ENCODE measurements around the gene TMEM94.
"Not testable (repeated sequence)": the region's sequence is repeated elsewhere in the genome, so short reads cannot be mapped to it uniquely, and the experiment has no call there.

The TMEM94 gene

DNA sequence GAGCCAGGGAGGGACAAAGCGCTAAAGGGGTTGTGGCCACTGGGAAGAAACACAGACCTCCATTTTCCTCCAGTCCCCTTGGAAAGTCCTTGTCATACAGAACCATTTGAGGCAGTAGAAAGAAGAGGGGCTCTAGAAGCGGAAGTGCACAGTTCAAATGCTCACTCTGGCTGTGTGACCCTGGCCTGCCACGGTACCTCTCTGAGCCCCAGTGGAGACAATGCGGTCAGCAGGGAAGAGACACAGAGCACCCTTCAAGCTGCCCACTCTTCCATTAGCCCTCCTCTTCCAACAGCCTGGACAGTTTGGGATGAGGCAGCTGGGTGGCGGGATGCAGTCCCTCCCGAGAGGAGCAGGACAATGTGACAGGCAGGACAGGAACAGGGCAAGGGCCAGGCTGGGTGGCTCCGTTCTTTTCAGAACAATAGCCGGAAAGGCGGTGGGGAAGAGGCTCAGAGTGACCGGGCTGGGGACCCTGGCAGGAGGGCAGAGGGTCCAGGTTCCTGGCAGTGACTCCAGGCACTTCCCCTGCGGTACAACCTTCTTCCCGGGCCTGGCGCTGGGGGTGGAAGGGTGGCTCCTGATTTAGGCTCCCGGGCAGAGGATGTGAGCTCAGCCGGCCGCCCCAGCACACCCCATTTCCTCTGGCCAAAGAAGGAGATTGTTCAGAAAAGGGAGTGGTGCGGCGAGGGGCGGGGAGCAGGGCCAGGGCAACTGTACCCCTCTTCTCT is 53.3 kb downstream of the TMEM94 start:
- no peak for DNase-seq (ENCODE audit: low read depth in 4 of 4, low spot score in 1 of 4)

DNA sequence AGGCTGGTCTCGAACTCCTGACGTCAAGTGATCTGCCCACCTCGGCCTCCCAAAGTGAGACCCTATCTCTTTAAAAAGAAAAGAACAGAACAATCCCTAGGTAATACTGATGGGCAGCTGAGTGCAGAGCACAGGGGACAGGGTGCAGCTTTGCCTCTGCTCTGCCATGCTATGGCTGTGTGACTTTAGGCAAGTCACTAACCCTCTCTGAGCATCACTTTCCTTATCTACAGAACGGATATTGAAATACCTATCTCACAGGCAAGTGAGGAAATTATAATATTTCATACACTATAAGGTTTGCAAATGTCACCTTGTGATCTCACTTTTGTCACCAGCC is 54.8 kb downstream of the TMEM94 start:
- DNase-seq (ENCODE audit: low read depth in 4 of 4, low spot score in 1 of 4) = no peak

GRCh38 chr17:75511610-75512575 is 55.5 kb downstream of the TMEM94 start:
- DNase-seq (ENCODE audit: low read depth in 4 of 4, low spot score in 1 of 4) = no peak

DNA sequence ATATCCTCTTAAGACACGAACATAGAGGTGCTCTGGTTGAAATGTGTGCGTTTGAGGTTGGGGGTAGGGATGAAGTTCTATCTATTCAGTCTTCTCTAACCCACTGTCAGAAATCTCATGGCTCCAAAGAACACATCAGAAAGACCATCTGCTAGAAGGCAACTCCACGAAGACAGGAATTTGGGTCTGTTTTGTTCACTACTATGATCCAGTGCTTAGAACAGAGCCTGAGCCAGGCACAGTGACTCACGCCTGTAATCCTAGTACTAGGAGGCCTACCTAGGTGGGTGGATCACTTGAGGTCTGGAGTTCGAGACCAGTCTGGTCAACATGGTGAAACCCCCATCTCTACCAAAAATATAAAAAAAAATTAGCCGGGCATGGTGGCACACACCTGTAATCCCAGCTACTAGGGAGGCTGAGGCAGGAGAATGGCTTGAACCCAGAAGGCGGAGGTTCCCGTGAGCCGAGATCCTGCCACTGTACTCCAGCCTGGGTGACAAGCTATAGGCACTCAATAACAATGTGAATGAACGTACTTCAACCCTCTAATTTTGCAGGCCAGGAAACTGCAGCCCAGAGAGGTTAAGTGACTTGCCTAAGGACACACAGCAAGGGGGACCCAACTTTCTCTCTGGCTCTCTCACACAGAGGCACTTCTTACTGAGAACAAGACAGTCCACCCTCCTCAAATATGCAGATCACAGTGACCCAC is 56.6 kb downstream of the TMEM94 start:
- DNase-seq (ENCODE audit: low read depth in 4 of 4, low spot score in 1 of 4) = no peak

- no peak for DNase-seq (ENCODE audit: low read depth in 4 of 4, low spot score in 1 of 4)
Measured at GRCh38 chr17:75513641-75514000, 57.2 kb downstream of the TMEM94 start.

DNA sequence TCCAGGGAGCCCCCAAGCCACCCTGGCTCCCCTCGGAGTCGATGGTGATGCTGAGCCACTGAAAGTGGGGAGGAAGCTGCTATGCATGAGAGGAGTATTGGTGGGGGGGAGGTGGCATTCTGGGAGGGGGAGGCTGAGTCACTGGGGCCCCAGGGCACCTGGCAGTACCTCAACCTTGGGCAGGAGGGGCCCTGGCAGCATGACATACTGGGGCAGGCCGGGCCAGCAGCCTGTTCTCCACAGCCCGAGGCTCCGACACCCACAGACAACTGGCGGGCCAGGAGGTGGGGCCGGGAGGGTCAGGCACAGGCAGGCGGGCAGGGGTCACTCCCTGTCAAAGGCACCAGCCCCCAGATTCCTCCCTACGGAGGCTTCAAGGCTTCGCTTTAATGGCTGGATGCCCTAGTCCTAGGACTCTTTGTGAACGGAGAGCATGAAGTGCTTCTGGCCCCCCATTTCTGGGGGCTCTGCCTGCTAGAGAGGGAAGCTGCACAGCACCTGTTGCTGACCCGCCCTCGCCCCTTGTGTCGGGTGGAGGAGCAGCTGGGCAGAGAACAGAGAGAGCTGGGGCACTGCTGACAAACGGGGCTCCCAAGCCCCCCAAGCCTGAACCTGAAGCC is 58.0 kb downstream of the TMEM94 start:
- no peak for DNase-seq (ENCODE audit: low read depth in 4 of 4, low spot score in 1 of 4)

- no peak for DNase-seq (ENCODE audit: low read depth in 4 of 4, low spot score in 1 of 4)
Measured at GRCh38 chr17:75514919-75515495, 58.6 kb downstream of the TMEM94 start.

GRCh38 chr17:75515496-75516254 is 59.2 kb downstream of the TMEM94 start, which contains the start of gene CASKIN2:
TSS of gene CASKIN2 (minus strand) at chr17:75515537. CDS start at chr17:75513804, 1,733 bp downstream.
- DNase-seq (ENCODE audit: low read depth in 4 of 4, low spot score in 1 of 4) = peak; percentile 58 to 86 (median 72)

GRCh38 chr17:75516255-75516618 is 59.8 kb downstream of the TMEM94 start, which contains the start of gene TSEN54:
TSS of gene TSEN54 (plus strand) at chr17:75516528. CDS start at chr17:75516561, 33 bp downstream.
- peak; percentile 83 to 96 (median 90) for DNase-seq (ENCODE audit: low read depth in 4 of 4, low spot score in 1 of 4)

GRCh38 chr17:75516619-75517296 is 60.3 kb downstream of the TMEM94 start:
- DNase-seq (ENCODE audit: low read depth in 4 of 4, low spot score in 1 of 4) = peak in 1 of 4 experiments; percentile 26

DNA sequence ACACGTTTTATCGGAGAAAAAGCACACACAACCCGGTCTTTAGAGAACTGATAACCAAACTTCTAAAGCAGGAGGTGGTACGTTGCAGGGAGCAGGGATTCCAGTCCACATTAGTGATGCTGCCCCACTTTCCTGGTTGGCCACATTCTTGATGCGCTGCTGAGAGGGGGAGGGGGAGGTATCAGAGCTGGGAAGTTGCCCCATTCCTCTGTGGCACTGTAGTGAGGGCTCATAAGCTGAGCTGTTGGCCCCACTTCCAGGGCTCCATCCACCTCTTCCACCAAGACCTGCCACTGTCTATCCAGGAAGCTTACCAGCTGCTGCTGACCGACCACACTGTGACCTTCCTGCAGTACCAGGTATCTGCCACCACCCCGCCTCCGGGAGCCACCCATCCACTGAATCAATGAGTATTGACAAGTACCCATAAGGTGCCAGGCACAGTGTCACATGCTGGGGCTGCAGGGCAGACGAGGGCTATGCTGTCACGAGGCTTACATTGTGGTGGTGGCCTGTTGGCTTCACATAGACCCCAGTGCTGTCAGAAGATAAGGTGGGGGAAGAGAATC is 60.9 kb downstream of the TMEM94 start:
- DNase-seq (ENCODE audit: low read depth in 4 of 4, low spot score in 1 of 4) = no peak

- no peak for DNase-seq (ENCODE audit: low read depth in 4 of 4, low spot score in 1 of 4)
Measured at GRCh38 chr17:75518201-75518600, 61.8 kb downstream of the TMEM94 start.

DNA sequence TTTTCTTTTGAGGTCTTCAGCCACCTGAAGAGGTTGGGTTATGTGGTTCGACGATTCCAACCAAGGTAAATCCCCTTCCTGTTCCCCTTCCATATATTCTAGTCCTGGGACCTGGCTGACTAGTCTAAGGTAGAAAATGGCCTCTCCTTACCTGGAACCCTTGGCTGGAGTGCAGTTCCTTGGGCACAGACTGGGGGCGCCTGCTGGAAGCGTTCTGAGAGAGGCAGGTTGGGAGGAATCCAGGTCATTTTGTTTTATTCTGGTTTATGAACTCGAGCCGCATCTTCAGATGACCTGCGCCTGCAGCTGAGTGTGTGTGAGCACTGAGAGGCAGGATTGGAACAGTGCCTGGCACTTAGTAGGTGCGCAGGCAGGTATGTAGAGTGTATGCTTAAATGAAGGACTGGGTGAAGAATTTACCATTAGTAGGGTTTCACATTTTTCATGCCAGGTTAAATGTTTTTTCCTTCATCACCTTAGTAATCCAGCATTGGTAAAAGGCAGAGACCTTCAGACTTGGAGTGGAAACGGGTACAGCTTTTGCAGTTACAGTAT is 62.6 kb downstream of the TMEM94 start:
- no peak for DNase-seq (ENCODE audit: low read depth in 4 of 4, low spot score in 1 of 4)

DNA sequence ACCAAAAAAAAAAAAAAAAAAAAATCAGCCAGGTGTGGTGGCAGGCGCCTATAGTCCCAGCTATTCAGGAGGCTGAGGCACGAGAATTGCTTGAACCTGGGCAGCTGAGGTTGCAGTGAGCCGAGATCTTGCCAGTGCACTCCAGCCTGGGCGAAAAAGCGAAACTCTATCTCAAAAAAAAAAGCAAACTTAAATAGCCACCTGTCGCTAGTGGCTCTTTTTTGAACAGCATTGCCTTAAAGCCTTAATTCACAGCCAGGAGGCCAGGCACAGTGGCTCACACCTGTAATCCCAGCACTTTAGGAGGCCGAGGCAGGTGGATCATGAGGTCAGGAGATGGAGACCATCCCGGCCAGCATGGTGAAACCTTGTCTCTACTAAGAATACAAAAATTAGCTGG is 64.0 kb downstream of the TMEM94 start:
- not testable (repeated sequence) for DNase-seq (ENCODE audit: low read depth in 4 of 4, low spot score in 1 of 4)

DNA sequence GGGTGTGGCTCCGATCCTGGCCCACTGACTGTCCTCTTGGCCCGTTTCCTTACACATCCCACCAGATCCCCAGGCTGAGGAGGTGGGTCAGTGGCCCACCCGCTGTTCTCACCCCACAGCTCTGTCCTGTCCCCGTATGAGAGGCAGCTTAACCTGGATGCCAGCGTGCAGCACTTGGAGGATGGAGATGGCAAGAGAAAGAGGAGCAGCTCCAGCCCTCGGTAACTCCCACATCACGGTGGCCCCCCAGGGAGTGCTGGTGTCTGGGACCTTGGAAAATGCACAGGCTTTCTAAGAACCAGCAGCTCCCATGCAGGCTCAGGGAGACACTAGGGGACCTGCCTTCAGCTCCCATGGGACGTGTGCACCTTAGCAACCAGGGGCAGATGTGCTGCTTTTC is 64.9 kb downstream of the TMEM94 start:
- DNase-seq (ENCODE audit: low read depth in 4 of 4, low spot score in 1 of 4) = no peak

DNA sequence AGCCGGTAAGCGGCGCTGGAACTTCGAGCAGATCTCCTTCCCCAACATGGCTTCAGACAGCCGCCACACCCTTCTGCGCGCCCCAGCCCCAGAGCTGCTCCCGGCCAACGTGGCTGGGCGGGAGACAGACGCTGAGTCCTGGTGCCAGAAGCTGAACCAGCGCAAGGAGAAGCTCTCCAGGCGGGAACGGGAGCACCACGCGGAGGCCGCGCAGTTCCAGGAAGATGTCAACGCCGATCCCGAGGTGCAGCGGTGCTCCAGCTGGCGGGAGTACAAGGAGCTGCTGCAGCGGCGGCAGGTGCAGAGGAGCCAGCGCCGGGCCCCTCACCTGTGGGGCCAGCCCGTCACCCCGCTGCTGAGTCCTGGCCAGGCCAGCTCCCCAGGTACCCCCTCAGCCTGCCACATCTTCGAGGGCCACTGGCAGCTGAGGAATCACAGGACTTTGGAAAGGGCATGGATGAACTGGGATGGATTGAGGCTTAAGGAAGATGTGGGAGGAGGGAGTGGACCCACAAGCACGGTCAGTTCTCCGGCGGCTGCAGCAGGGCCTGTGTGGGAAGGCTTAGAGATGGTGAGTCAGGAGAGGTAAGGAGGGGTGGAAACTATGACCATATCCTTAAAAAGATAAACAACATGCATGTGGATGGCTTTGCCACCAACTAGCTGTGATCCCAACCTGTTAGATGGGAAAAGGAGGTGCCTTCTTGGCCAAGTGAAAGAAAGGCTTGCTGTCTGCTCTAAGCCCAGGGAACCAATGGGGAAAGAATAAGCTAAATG is 65.7 kb downstream of the TMEM94 start:
- DNase-seq (ENCODE audit: low read depth in 4 of 4, low spot score in 1 of 4) = no peak

DNA sequence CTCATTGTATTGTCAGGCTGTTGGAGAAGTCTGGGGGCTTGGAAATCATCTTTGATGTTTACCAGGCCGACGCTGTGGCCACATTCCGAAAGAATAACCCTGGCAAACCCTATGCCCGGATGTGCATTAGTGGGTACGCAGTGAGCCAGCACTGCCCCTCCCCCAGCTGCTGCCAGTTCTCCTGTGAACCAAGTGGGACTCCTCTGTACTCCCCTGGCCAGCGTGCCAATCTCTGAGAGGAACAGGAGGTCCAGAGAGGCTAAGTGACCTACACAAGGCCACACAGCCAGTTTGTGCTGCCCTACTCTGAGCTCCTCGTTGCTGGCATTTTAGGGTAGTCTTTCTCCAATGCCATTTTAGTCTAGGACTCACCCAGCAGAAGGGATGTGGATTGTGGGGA is 67.2 kb downstream of the TMEM94 start:
- DNase-seq (ENCODE audit: low read depth in 4 of 4, low spot score in 1 of 4) = no peak

All from stimulated activated CD4-positive, alpha-beta T cell treated with anti-CD3 and anti-CD28 coated beads, Interleukin-1b, Interleukin-23, amount 100 ng/mL, for 24 hours (primary cell).